CD14-positive monocyte (primary cell): ENCODE data around the gene FOXP1. TPM values are rescaled to one million over a fixed set of nuclear protein-coding genes. Genes with fewer than 3 reads are reported as not detected.

Experiments
- DNase-seq, 3 donors: peaks; one replicate each; pipeline ENCODE4 v3.0.0-alpha.2; 2011 to 2022
- H2AFZ ChIP-seq: 2 replicates; pipeline ENCODE4 v1.6.0; 2012; ENCODE audit warnings: mild to moderate bottlenecking, low read depth, low read length, inconsistent platforms; ENCODE audit not compliant: insufficient read depth, poor library complexity, severe bottlenecking
- H3K27ac ChIP-seq, 2 donors: 1 replicate in 1 of 2; 2 replicates in 1 of 2; pipeline ENCODE4 v1.5.1; 2012 to 2013; ENCODE audit warnings: low read length in 2 of 2, control low read depth in 1 of 2, inconsistent platforms in 1 of 2, low read depth in 1 of 2, mild to moderate bottlenecking in 1 of 2
- H3K27me3 ChIP-seq, 2 donors: one replicate each; pipeline versions ENCODE4 v1.6.0 to v1.6.1; 2011 to 2013; ENCODE audit warnings: low read length in 2 of 2; ENCODE audit not compliant: control insufficient read depth in 2 of 2, insufficient read depth in 2 of 2
- H3K36me3 ChIP-seq, 2 donors: replicated peaks in 1 of 2; 1 replicate in 1 of 2; 2 replicates in 1 of 2; pipeline versions ENCODE4 v1.5.1 to v1.6.1; 2012 to 2013; ENCODE audit warnings: low read length in 2 of 2, control low read depth in 1 of 2, inconsistent platforms in 1 of 2, mild to moderate bottlenecking in 1 of 2; ENCODE audit not compliant: insufficient read depth in 2 of 2, control insufficient read depth in 1 of 2
- H3K4me1 ChIP-seq, 2 donors: 1 replicate in 1 of 2; 2 replicates in 1 of 2; pipeline versions ENCODE4 v1.5.1 to v1.6.1; 2012 to 2013; ENCODE audit warnings: low read length in 2 of 2, control low read depth in 1 of 2, inconsistent platforms in 1 of 2, mild to moderate bottlenecking in 1 of 2, moderate library complexity in 1 of 2; ENCODE audit not compliant: insufficient read depth in 2 of 2, control insufficient read depth in 1 of 2
- H3K4me2 ChIP-seq: replicated peaks from 2 replicates; pipeline ENCODE3; 2012; ENCODE audit warnings: low read length, moderate library complexity, mild to moderate bottlenecking; ENCODE audit not compliant: poor library complexity, severe bottlenecking; ENCODE audit errors: extremely low read depth
- H3K4me3 ChIP-seq, 3 experiments: fragments of 200-600 bp in 1 of 3; sonication (generic) in 1 of 3; replicated peaks in 1 of 3; 1 replicate in 2 of 3; 2 replicates in 1 of 3; pipeline ENCODE4 v1.5.1; 2011 to 2013; ENCODE audit warnings: low read length in 3 of 3, mild to moderate bottlenecking in 3 of 3, control low read depth in 2 of 3, low read depth in 2 of 3, inconsistent platforms in 1 of 3, moderate library complexity in 1 of 3
- H3K79me2 ChIP-seq: 2 replicates; pipeline ENCODE4 v1.6.0; 2012; ENCODE audit warnings: mild to moderate bottlenecking, control low read depth, inconsistent platforms, low read length, moderate library complexity; ENCODE audit not compliant: insufficient read depth
- H3K9ac ChIP-seq: 2 replicates; pipeline ENCODE4 v1.6.0; 2017; ENCODE audit warnings: low read length, mild to moderate bottlenecking; ENCODE audit not compliant: insufficient read depth, poor library complexity, severe bottlenecking
- H3K9me3 ChIP-seq, 2 donors: replicated peaks in 1 of 2; 1 replicate in 1 of 2; 2 replicates in 1 of 2; pipeline versions ENCODE4 v1.5.1 to v1.6.1; 2012 to 2013; ENCODE audit warnings: low read length in 2 of 2, control low read depth in 1 of 2; ENCODE audit not compliant: control insufficient read depth in 1 of 2, insufficient read depth in 1 of 2
- H4K20me1 ChIP-seq: 2 replicates; pipeline ENCODE4 v1.6.0; 2012; ENCODE audit warnings: mild to moderate bottlenecking, low read length, control low read depth, moderate library complexity; ENCODE audit not compliant: insufficient read depth
- H3K27ac Mint-ChIP-seq, 7 donors: one replicate each; pipeline ENCODE4 v1.8.0; 2020; ENCODE audit warnings: mild to moderate bottlenecking in 7 of 7, mixed read lengths in 7 of 7, moderate library complexity in 6 of 7, inconsistent platforms in 2 of 7
- H3K27me3 Mint-ChIP-seq, 3 donors: one replicate each; pipeline ENCODE4 v1.8.0; 2021 to 2022; ENCODE audit warnings: low read depth in 3 of 3, mild to moderate bottlenecking in 3 of 3, mixed read lengths in 3 of 3, moderate library complexity in 3 of 3, inconsistent platforms in 1 of 3
- H3K36me3 Mint-ChIP-seq, 2 donors: one replicate each; pipeline ENCODE4 v1.8.0; 2020; ENCODE audit warnings: mixed read lengths in 2 of 2, inconsistent platforms in 1 of 2, mild to moderate bottlenecking in 1 of 2
- H3K4me1 Mint-ChIP-seq: one replicate; pipeline ENCODE4 v1.8.0; 2020; ENCODE audit warnings: mild to moderate bottlenecking, mixed read lengths
- H3K4me3 Mint-ChIP-seq, 2 donors: one replicate each; pipeline ENCODE4 v1.8.0; 2020; ENCODE audit warnings: mild to moderate bottlenecking in 2 of 2, mixed read lengths in 2 of 2, moderate library complexity in 1 of 2
- H3K9me3 Mint-ChIP-seq, 7 donors: one replicate each; pipeline ENCODE4 v1.8.0; 2020 to 2022; ENCODE audit warnings: mixed read lengths in 7 of 7, mild to moderate bottlenecking in 6 of 7, moderate library complexity in 6 of 7, inconsistent platforms in 2 of 7
- CTCF ChIP-seq: fragments of 200-600 bp; IDR thresholded peaks from one replicate; pipeline ENCODE4 v1.8.0; 2022; ENCODE audit warnings: antibody characterized with exemption, mild to moderate bottlenecking
- WGBS: methylation state at CpG from one replicate; pipeline ENCODE4 v1.1.5; 2013; ENCODE audit warnings: missing lambda C conversion rate; ENCODE audit not compliant: insufficient coverage; 5-methylcytosine and 5-hydroxymethylcytosine counted together
- intact Hi-C, 2 donors: fragments of 100-400 bp; cut with micrococcal nuclease; formaldehyde crosslinking; loops; one replicate each; pipeline versions ENCODE4 v1.15.0 to v1.15.1; 2023
- polyA plus RNA-seq, 3 donors: library from polyadenylated mRNA; depleted of rRNA in 1 of 3; unstranded in 2 of 3; stranded (reverse) in 1 of 3; fragments of 300-500 nt in 2 of 3; fragments of >200 nt in 1 of 3; fragmentation: Illumina TruSeq in 2 of 3; gene quantifications; 1 replicate in 2 of 3; 2 replicates in 1 of 3; pipeline ENCODE4 v1.2.3, GENCODE V29; 2012 to 2021

FOXP1 gene
- polyA plus RNA-seq, 3 donors, result 25.7 to 42.6 (median 27.8) TPM

- no peaks in the 10 kb centered on the region for H3K9me3 ChIP-seq
- no peak overlapping the region for H3K4me2 ChIP-seq
- no peak for TF ChIP-seq CTCF
- H2AFZ ChIP-seq, result no peak overlapping the region
- H3K4me1 Mint-ChIP-seq, result peaks cover 36% of the 10 kb centered on the region
- no peak overlapping the region for H3K4me3 Mint-ChIP-seq
- no peak overlapping the region for H3K4me3 ChIP-seq
- intact Hi-C loops, result no loop called here
- no peak for DNase-seq
- no peak overlapping the region for H3K27ac Mint-ChIP-seq
- H3K36me3 ChIP-seq, result no peaks in the 10 kb centered on the region
- no peaks in the 10 kb centered on the region for H3K4me1 ChIP-seq
- H3K27ac ChIP-seq, result no peak overlapping the region
- H3K9ac ChIP-seq, result no peak overlapping the region
- H3K79me2 ChIP-seq, result peaks cover 100% of the 10 kb centered on the region
- H3K27me3 Mint-ChIP-seq, result peaks cover 0 to 2% (median 0%) of the 10 kb centered on the region in 3 donors
- no CpG with 5 or more reads among the region's 3 CpGs for WGBS
- H3K27me3 ChIP-seq, result no peaks in the 10 kb centered on the region
- peaks cover 8 to 11% of the 10 kb centered on the region in 2 donors for H3K36me3 Mint-ChIP-seq
- no peaks in the 10 kb centered on the region for H3K9me3 Mint-ChIP-seq
- peaks cover 98% of the 10 kb centered on the region for H4K20me1 ChIP-seq
Observed at GRCh38 chr3:71413572-71413971, 170.0 kb downstream of the FOXP1 start.

- no peak overlapping the region for H3K4me3 Mint-ChIP-seq
- Histone ChIP-seq H3K79me2 (peaks cover 92% of the 10 kb centered on the region), H4K20me1 (peaks cover 79% of the 10 kb centered on the region), H3K27me3 (no peaks in the 10 kb centered on the region), H2AFZ (no peak overlapping the region), H3K9ac (no peak overlapping the region), H3K36me3 (no peaks in the 10 kb centered on the region), H3K4me3 (no peak overlapping the region), H3K9me3 (no peaks in the 10 kb centered on the region), H3K4me2 (no peak overlapping the region), H3K4me1 (no peaks in the 10 kb centered on the region), H3K27ac (no peak overlapping the region)
- peaks cover 0 to 1% (median 0%) of the 10 kb centered on the region in 3 donors for H3K27me3 Mint-ChIP-seq
- peaks cover 30% of the 10 kb centered on the region for H3K4me1 Mint-ChIP-seq
- TF ChIP-seq CTCF, result no peak
- H3K9me3 Mint-ChIP-seq, result no peaks in the 10 kb centered on the region
- no peak for DNase-seq
- H3K27ac Mint-ChIP-seq, result no peak overlapping the region
- intact Hi-C loops, result no loop called here
- peaks cover 14 to 17% of the 10 kb centered on the region in 2 donors for H3K36me3 Mint-ChIP-seq
- WGBS, result no CpG with 5 or more reads among the region's 1 CpG
Observed at GRCh38 chr3:71409352-71409751, 174.2 kb downstream of the FOXP1 start.
